Urothelium cell line (cell line): ENCODE data around the gene ARHGEF6.

Source experiments
- DNase-seq: peaks from one replicate; pipeline ENCODE4 v3.0.0; 2011; ENCODE audit warnings: low spot score, mixed read lengths
- FAIRE-seq: peaks from 2 replicates; lab custom pipeline; 2011; peaks lifted over from hg19 to GRCh38; lab: Jason Lieb, UNC

ARHGEF6 gene

GRCh38 chrX:136708348-136708747 lies 72.4 kb downstream of the ARHGEF6 start:
- FAIRE-seq (no peak), DNase-seq (no peak)

- DNase-seq (no peak), FAIRE-seq (no peak)
Observed at GRCh38 chrX:136697156-136697555, 83.6 kb downstream of the ARHGEF6 start.

GRCh38 chrX:136694431-136695087 lies 86.2 kb downstream of the ARHGEF6 start:
- peak; percentile 15 for DNase-seq
- FAIRE-seq, result no peak

- FAIRE-seq, result no peak
Observed at GRCh38 chrX:136692271-136692670, 88.5 kb downstream of the ARHGEF6 start.

GRCh38 chrX:136691028-136691809 lies 89.5 kb downstream of the ARHGEF6 start:
- FAIRE-seq (no peak), DNase-seq (no peak)

More at GRCh38 chrX:136692271-136692670, 88.5 kb downstream of the ARHGEF6 start:
- no peak for DNase-seq

- no peak for DNase-seq
- no peak for FAIRE-seq
Observed at GRCh38 chrX:136689436-136689835, 91.3 kb downstream of the ARHGEF6 start.

- DNase-seq, result no peak
- no peak for FAIRE-seq
Observed at GRCh38 chrX:136687457-136687856, 93.3 kb downstream of the ARHGEF6 start.

GRCh38 chrX:136684120-136684519 lies 96.6 kb downstream of the ARHGEF6 start:
- DNase-seq (no peak), FAIRE-seq (no peak)

- no peak for DNase-seq
Observed at GRCh38 chrX:136679531-136679930, 101.2 kb downstream of the ARHGEF6 start.

GRCh38 chrX:136674270-136674985 lies 106.3 kb downstream of the ARHGEF6 start:
- no peak for DNase-seq
- FAIRE-seq, result no peak

More at GRCh38 chrX:136679531-136679930, 101.2 kb downstream of the ARHGEF6 start:
- no peak for FAIRE-seq

GRCh38 chrX:136671006-136671610 lies 109.6 kb downstream of the ARHGEF6 start:
- FAIRE-seq (no peak), DNase-seq (no peak)

GRCh38 chrX:136667446-136668168 lies 113.1 kb downstream of the ARHGEF6 start:
- FAIRE-seq, result no peak
- no peak for DNase-seq

GRCh38 chrX:136666088-136666487 lies 114.6 kb downstream of the ARHGEF6 start:
- DNase-seq, result no peak
- no peak for FAIRE-seq

- FAIRE-seq (no peak), DNase-seq (no peak)
Observed at GRCh38 chrX:136665258-136665900, 115.4 kb downstream of the ARHGEF6 start.

- DNase-seq (no peak), FAIRE-seq (no peak)
Observed at GRCh38 chrX:136662976-136663375, 117.8 kb downstream of the ARHGEF6 start.

GRCh38 chrX:136662104-136662503 lies 118.6 kb downstream of the ARHGEF6 start:
- no peak for FAIRE-seq
- DNase-seq, result no peak

GRCh38 chrX:136660896-136661295 lies 119.8 kb downstream of the ARHGEF6 start:
- no peak for DNase-seq
- no peak for FAIRE-seq

GRCh38 chrX:136659174-136659573 lies 121.6 kb downstream of the ARHGEF6 start:
- DNase-seq (no peak), FAIRE-seq (no peak)

- DNase-seq (no peak), FAIRE-seq (no peak)
Observed at GRCh38 chrX:136658151-136658550, 122.6 kb downstream of the ARHGEF6 start.

- FAIRE-seq, result no peak
Observed at GRCh38 chrX:136656361-136656964, 124.3 kb downstream of the ARHGEF6 start.

More at GRCh38 chrX:136656361-136656964, 124.3 kb downstream of the ARHGEF6 start:
- no peak for DNase-seq
